GM21367 (cell line): ENCODE measurements around the gene ST8SIA1.
"Not testable (repeated sequence)": the region's sequence is repeated elsewhere in the genome, so short reads cannot be mapped to it uniquely, and the experiment has no call there.

Experiments used
- ATAC-seq: cut with Tn5 transposase; IDR thresholded peaks from one replicate; pipeline ENCODE4 v1.9.1; 2021; ENCODE audit not compliant: unreplicated experiment

Gene ST8SIA1

DNA sequence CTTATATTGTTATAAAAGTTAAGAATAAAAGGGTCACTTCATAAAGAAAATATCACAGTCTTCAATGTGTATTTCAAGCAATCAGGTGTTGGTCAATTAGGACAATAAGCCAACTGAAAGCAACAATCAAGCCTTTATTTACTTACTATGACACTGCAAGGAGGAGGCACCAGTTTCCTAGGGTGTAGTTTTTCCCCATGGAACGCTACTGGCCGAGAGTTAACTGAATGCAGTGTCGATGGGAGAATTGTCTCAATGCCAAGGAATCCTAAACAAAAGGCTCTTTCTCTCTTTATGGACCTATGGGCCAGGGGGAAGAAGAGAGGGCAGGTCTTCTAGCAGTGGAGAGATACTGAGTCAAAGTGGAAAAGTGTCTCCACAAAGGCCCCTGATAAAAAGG, 146.1 kb downstream of the ST8SIA1 start:
- ATAC-seq = no peak

DNA sequence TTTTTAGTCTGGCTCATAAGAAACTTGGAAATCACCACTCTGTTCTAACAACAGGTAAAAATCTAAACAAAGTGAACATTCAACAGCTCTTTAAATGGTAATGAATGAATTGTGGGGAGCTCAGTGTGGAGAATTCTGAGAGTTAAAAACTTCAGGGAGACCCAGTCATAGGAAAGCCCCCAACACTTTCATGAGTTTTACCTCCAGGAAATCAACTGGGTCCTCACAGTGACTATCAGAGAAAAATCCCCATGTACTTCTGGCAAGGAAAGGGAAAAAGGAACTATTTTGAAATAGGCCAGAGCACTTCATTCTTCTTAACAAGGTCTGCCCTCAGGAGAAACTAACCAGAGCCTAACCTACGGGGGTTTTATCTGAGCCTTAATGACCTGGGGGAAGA, 153.8 kb downstream of the ST8SIA1 start:
- ATAC-seq = no peak

DNA sequence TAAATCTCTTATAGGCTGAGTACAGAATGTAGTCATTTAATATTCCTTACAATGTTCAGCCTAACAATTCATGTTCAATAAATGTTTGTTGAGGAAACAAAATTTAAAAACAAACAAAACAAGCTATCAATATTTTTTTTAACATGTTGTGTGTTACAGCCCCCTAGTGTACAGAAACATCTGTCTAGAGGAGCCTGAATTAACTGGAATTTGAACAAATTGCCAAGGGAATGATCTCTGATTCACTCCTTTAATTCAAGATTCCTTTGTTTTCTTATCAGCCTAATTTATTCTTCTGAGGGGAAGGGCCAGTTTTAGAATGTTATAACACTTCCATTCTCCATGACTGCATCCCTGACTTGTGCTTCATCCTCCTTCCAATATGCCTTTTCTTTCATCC, 161.3 kb downstream of the ST8SIA1 start:
- no peak for ATAC-seq

DNA sequence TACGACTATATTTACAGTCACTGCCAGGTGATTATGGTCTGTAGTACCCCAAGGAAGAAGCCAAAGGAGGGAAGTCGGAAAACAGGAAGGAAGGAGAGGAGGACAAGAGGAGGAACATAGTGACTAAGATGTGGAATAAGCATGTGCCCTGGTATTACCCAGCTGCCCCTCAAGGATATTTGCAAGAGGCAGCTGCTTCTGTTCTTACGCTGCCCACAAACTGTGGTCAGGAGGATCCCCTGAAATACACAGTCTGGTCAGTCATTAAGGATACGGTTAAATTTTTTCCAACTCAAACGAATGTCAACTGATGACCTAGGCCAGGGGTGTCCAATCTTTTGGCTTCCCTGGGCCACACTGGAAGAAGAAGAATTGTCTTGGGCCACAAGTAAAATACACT, 162.0 kb downstream of the ST8SIA1 start:
- no peak for ATAC-seq

DNA sequence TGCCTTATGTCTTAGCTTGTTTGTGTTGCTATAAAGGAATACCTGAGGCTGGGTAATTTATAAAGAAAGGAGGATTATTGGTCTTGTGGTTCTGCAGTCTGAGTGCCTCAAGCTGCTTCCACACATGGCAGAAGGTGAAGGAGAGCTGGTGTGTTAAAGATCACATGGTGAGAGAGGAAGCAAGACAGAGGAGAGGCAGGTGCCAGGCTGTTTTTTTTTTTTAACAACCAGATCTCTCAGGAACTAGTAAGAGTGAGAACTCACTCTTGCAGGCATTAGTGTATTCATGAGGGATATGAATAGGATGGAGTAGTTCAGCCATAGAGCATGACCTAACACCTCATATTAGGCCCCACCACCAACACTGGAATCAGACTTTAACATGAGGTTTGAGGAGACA, 165.1 kb downstream of the ST8SIA1 start:
- no peak for ATAC-seq

DNA sequence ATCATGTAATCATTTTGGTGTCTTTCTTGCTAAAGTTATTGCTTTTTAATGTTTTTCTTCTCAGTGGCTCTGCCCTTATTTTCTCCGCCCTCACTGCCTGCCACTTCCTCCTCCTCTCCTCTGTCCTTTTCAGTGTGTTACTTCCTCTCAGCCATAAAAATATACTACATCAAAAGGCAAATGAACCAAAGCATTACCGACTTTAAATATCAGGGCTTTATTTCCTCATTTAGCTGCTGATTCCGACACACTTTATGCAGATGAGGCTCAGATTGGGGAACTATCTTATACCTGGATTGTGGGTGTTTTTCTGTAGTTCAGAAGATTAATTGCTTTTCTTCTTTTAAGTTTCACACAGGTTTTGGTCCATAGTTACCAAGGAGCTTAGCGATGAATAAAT, 170.4 kb downstream of the ST8SIA1 start:
- ATAC-seq = no peak

DNA sequence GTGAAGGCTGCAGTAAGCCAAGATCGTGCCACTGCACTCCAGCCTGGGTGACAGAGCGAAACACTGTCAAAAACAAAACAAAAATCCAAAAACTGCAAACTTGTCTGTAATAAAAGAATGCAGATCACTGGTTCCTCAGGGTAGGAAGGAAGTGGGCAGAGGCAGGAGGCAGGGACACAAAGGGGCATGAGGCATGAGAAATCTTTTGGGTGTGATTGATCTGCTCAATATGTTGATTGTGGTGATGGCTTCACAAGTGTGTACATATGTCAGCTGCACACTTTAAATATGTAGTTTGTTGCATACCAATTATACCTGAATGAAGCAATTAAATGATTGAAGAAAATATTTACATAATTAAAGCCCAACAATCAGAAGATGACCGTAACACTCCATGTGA, 170.9 kb downstream of the ST8SIA1 start:
- no peak for ATAC-seq

DNA sequence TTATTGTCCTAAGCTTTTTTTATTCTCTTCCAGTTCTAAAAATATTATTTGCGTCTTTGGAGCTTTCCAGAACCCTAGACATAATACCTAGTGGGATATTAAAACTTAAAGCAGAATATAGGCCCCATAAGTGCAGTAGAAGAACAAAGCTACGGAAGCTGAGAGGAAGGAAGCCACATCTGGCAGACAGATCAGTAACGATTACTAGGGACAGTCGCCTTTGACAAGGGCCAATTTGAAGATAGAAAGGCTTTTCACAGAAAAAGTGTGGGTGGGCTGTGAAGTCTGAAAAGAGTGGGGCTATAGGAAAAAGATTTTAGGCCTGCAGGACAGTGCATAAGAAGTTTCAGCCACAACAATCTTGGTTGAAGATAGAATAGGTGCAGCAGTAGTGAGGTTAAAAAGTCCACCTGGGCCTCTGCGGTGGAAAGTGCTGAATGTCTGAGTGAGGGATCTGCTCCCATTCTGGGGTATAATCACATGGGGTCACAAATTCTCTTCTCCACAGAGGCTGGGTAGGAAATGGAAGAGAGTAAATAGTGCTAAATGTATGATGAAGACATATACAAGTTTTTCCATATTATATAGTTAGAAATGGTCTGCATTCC, 174.0 kb downstream of the ST8SIA1 start:
- ATAC-seq = no peak

DNA sequence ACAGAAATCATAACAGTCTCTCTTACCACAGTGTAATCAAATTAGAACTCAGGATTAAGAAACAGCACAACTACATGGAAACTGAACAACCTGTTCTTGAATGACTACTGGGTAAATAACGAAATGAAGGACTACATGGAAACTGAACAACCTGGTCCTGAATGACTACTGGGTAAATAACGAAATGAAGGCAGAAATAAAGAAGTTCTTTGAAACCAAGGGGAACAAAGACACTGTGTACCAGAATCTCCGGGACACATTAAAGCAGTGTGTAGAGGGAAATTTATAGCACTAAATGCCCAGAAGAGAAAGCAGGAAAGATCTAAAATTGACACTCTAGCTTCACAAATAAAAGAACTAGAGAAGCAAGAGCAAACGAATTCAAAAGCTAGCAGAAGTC, 185.2 kb downstream of the ST8SIA1 start:
- ATAC-seq = not testable (repeated sequence)

DNA sequence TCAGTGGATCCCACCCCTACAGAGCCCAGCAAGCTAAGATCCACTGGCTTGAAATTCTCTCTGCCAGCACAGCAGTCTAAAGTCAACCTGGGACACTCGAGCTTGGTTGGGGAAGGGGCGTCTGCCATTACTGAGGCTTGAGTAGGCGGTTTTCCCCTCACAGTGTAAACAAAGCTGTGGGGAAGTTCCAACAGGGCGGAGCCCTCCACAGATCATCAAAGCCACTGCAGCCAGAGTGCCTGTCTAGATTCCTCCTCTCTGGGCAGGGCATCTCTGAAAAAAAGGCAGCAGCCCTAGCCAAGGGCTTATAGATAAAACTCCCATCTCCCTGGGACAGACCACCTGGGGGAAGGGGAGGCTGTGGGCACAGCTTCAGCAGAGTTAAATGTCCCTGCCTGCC, 187.8 kb downstream of the ST8SIA1 start:
- not testable (repeated sequence) for ATAC-seq
